Skin epidermis (tissue), 12 donors: Measurements from ENCODE around the gene NAT14.
A peak's percentile ranks its signal among the peaks of the same experiment; 100 is the strongest.

Experiments
- H3K27ac ChIP-seq, 21 experiments: fragments of 200-600 bp; sonication (generic) in 11 of 21; one replicate each; pipeline ENCODE4 v1.5.0; 2020; ENCODE audit warnings: mild to moderate bottlenecking in 3 of 21, inconsistent platforms in 2 of 21, moderate library complexity in 2 of 21
- H3K4me3 ChIP-seq, 7 experiments: fragments of 200-600 bp; sonication (generic) in 2 of 7; one replicate each; pipeline ENCODE4 v1.5.0; 2020; ENCODE audit warnings: inconsistent platforms in 2 of 7, mild to moderate bottlenecking in 2 of 7, moderate library complexity in 1 of 7

The NAT14 gene

DNA sequence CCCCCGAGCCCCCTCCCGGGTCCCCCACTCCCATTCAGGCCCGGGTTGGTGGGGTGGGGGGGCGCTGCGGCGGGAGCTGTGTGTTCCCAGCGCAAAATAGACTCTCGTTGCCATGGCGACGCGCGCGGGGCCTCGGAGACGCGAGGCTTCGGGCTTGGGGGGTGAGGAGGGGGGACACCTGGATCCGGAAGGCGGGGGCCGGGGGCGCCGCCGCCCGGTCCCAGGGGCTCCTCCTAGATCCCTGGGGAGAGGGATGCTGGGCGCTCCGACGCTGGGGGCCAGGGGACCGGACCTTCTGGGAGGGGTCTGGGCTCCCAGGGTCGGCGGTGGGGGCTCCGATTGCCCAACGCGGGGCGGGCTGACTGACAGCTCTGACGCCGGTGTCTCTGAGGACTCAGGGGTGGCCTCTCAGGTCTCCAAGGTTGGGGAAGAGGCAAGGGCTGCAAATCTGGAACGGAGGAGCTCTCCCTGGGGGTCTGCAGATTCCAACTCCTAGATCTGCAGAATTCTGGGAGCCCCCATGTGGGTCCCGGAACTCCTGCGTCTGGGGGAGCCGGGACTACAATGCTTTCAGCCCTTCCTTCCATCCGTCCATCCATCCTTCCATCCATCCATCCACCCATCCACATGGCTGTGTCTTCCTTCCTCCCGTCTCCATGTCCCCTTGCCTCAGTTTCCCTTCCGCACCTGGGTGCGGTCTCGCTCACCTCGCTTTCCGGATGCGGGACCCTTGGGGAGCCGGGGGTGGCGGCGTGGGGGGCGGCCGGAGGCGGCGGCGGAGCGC is 32.8 kb upstream of the NAT14 start:
- no peak overlapping the region for H3K27ac ChIP-seq
- peak overlapping the region in 3 of 7 experiments; percentile 14 to 23 (median 15) for H3K4me3 ChIP-seq

DNA sequence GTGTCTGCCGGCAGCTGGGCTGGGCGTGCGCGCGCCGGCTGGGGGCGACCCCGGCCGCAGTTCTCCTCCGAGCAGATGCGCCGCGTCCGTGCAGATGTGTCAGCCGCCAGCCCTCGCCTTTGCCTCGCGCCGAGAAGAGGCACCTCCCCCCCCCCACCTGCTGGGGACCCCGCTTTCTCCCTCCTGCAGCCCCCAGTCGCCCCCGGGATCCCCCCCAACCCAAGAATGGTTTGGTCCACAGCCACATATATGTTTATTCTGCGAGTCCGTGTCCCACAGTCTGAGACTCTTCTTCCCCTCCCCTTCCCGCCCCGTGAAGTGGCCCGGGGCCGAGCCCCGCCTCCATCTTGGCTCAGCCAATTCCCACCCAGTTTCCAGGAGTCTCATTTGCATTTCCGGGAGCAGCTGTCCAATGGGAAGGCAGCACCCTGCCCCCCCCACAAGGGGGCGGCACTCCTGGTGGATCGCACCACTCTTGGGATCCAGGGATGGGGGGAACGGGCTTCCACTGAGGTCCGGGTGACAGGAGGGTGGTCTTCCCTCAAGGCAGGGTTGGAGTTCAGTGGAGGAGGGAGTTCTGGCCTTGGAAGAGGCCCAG is 32.1 kb upstream of the NAT14 start:
- Histone ChIP-seq H3K4me3 (peak overlapping the region in 3 of 7 experiments; percentile 14 to 23 (median 15)), H3K27ac (no peak overlapping the region)

DNA sequence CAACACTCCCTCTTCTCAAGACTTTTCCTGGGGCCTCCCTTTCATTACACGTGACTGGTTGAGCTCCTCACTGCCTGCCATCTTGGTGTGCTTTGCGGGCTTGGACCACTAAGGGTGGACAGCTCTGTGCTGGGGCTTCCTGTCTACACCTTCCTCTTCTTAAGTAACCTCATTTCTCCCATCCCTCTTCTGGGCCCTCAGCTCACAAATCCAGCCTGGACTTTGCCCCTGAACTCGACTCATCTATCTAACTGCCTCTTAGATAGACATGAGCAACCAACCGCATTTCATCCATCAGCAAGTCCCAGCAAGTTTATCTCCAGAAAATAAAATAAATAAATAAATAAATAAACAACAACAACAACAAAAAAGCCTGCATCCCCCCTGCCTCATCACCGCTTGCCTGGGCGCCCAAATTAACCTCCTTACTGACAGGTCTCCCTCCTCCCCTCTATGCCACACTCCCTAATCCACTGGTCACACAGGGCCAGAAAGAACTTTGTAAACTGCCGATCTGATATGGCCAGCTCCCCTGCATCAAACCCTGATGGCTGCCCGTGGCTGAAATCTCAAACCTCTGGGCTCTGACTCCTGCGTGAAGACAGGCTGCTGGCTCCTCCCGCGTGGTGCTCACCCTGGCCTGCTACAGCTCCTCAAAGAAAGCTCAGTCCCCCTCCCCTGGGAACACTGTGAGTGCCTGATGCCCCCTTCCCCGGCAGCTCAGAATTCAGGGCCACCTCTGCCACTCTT is 31.3 kb upstream of the NAT14 start:
- no peak overlapping the region for H3K4me3 ChIP-seq

DNA sequence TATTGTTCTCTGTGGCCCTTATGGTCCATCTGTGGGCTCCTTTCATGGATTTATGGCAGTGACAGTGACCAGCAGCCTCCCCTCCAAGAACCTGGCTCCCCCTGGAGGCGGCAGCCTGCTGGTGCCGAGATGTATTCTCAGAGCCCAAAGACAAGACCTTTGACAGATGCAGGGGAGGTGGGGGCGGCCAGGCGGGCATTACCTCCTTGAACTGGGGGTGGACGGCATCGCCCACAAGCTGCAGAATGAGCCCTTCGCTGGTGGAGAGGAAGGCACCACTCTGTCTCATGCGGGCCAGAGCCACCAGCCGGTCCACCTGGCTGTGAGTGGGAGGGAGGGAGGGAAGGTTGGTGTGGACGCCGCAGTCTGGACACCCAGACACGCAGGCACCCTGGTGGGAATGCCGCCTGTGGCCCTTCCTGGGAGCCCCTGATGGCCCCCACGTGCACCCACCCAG is 30.2 kb upstream of the NAT14 start:
- no peak overlapping the region for H3K27ac ChIP-seq
- no peak overlapping the region for H3K4me3 ChIP-seq

More for the DNA sequence above, 31.3 kb upstream of the NAT14 start:
- no peak overlapping the region for H3K27ac ChIP-seq

DNA sequence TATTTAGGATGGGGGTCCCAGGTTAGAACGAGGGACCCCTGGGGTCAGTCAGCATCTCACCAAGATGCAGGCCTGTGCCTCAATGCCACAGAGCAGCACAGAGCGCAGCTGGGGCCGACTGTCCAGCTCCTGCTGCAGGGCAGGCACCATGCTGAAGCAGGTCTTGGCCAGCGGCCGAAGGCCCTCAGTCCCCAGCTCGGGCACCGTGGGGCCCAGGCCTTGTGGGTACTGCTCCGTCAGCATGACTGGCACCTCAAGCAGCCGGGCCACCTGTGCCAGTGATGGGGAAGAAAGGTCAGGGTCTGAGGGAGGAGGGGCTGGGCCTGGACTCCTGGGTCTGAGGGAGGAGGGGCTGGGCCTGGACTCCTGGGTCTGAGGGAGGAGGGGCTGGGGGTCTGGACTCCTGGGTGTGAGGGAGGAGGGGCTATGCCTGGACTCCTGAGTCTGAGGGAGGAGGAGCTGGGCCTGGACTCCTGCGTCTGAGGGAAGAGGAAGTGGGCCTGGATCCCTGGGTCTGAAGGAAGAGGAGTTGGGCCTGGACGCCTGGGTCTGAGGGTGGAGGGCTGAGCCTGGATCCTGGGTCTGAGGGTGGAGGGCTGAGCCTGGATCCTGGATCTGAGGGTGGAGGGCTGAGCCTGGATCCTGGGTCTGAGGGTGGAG is 29.3 kb upstream of the NAT14 start:
- Histone ChIP-seq H3K27ac (no peak overlapping the region), H3K4me3 (no peak overlapping the region)

DNA sequence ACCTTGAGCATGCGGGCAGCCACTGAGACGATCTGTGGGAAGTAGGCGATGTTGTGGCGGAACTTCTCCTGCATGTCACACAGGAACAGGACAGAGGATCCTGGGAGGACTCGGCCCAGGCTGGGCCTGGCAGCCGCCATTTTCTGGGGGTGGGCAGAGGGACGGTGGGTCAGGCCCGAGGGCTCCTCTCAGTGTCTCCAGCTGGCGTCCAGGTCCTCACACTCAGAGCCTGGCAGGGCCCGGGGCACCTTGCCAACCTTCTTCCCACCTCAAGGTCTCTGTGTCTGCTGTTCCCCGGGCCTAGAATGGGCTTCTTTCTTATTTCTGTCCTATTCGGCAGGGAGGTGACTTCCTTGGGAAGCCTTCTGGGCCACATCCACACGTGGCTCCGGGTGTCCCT is 28.6 kb upstream of the NAT14 start:
- Histone ChIP-seq H3K27ac (no peak overlapping the region), H3K4me3 (no peak overlapping the region)

DNA sequence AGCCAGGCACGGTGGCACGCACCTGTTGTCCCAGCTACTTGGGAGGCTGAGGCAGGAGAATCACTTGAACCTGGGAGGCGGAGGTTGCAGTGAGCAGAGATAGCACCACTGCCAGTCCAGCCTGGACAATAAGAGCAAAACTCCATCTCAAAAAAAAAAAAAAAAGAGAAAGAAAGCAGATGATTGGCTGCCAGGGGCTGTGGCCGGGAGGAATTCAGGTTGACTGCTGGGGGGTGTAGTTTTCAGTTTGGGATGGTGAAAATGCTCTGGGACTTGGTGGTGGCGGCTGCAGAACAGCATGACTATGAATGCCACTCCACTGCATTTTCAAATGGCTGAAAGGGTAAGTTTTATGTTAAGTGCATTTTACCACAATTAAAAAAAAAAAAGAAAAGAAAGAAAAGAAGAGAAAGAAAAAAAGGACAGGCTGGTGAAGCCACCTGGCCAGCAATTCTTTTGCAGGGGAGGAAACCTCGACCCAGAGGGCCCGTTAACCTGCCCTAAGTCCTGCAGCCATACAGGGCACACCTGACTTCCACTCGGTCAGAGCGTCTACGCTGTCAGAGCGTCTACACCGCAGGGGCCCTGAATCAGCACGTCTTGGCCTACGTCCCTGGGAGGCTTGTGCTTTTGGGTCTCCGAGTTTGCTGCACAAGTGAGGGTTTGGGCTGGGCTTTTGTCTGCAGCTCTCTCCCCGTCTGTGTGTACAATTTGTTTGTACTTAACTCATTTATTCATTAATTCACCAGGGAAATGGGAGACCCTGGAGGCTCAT is 27.1 kb upstream of the NAT14 start:
- H3K4me3 ChIP-seq: no peak overlapping the region
- H3K27ac ChIP-seq: no peak overlapping the region

DNA sequence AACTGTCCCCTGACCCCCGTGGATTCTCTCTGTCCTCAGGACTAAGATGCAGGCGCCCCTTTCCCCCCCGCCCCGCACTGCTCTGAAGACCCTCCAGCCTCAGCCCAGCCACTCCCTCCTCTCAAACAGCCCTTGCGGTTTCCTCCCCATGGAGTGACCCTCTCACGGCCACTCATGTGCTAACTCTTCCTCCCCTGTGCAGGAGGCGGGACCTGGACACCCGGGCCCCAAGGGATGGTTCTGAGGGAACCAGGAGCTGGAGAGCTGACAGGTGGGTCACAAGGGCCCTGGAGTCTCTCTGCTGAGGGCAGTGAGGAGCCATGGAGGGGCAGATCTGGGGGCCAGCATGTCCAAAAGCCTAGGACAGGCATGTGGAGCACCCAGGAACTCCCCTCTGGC is 25.4 kb upstream of the NAT14 start:
- Histone ChIP-seq H3K27ac (peak overlapping the region in 8 of 21 experiments; percentile 19 to 94 (median 58)), H3K4me3 (no peak overlapping the region)

DNA sequence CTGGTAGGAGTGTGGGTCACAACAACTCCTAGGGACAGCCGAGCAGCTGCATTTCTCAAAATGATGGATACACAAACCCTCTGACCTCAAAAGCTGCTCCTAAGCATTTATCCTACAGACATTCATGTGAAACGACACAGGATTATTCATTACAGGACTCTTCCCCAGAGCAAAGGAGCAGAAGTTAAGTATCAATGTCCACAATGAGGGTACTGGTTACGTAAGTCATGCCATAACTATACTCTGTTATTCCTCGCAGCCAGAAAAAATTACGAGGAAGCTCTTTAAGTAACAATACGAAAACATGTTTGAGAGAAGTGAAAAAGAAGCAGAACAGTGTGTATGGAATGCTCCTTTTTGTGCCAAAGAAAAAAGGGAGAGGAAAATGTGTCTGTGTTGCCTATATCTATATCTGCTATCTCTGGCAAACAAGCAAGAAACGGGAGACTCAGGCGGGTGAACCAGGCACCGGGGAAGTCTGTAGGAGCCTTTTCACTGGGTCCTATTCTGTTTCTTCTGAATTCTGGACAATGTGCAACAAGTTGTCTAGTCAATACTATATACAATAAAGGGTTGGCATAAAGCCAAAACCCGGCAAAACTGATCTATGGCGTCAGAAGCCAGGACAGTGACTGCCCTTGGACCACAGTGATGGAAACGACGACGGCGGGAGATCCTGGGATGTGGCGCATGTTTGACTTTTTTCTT is 24.9 kb upstream of the NAT14 start:
- H3K27ac ChIP-seq: peak overlapping the region in 13 of 21 experiments; percentile 27 to 94 (median 85)
- H3K4me3 ChIP-seq: peak overlapping the region in 4 of 7 experiments; percentile 69 to 93 (median 86)

DNA sequence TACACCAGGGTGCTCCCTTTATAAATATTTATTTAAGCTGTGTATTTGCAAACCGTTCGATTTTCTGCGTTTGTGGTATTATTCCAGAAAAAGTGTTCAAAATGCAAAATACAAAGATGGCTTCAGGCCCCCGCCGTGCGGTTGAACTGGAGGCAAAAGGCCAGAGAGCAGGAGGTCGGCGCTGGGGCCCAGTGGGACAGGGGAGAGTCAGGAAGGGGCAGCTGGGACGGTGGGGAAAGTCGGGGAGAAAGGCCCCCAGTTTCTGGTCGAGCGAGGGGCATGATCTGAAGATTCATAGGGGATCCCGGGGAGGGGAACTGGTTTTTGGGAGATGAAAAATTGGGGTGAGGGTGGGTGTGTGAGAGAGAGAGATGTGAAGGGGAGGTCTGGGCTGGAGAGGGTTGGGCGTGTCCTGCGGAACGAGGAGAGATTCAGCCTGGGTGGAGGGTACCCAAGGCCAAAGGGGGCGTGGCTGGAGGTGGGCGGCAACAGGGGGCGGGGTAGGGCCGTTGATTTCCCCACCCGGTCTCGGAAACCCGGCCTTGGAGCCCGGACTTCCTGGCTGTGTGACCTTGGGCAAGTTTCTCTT is 24.2 kb upstream of the NAT14 start:
- peak overlapping the region; percentile 54 to 94 (median 85) for H3K27ac ChIP-seq
- H3K4me3 ChIP-seq: peak overlapping the region; percentile 53 to 93 (median 86)

DNA sequence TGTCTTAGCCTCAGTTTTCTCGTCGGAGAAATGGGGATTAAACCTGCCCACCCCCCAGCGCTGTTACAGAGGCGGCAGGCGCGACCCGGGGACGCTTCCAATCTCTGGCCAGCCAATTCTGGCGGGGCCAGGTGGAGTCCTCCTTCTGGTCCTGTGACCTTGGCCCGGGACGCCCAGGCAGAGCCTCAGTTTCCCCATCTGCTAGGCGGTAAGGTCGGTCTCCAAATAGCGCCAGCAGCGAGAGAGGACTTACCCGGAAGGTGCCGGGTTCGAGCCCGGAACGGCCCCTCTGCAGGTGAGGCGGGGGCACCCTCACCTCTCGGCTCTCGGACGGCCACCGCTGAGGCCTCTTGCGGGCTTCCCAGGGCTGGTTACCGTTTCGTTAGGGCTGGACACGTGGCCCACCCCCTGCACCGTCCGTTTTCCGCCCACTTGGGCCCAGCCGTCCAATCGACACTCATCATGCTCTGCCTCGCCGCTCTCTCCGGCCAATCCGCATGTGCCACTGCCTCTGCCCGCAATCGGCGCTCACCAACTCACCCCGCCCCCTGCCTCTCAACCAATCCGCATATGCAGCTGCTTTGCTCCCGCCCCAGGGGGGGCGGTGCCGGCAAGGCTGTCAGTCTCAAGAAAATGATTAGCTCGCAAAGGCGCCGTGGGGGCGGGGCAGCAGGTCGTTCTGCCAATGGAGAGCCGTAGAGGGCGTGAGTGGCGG is 23.6 kb upstream of the NAT14 start, which contains the start of gene ISOC2:
Gene ISOC2 (minus strand): TSS at position 384 of the 715 bp plus-strand sequence. CDS start 5,156 bp downstream, outside the sequence.
- Histone ChIP-seq H3K4me3 (peak within 1 kb of the TSS; percentile 53 to 93 (median 86)), H3K27ac (peak within 1 kb of the TSS; percentile 79 to 94 (median 87))

DNA sequence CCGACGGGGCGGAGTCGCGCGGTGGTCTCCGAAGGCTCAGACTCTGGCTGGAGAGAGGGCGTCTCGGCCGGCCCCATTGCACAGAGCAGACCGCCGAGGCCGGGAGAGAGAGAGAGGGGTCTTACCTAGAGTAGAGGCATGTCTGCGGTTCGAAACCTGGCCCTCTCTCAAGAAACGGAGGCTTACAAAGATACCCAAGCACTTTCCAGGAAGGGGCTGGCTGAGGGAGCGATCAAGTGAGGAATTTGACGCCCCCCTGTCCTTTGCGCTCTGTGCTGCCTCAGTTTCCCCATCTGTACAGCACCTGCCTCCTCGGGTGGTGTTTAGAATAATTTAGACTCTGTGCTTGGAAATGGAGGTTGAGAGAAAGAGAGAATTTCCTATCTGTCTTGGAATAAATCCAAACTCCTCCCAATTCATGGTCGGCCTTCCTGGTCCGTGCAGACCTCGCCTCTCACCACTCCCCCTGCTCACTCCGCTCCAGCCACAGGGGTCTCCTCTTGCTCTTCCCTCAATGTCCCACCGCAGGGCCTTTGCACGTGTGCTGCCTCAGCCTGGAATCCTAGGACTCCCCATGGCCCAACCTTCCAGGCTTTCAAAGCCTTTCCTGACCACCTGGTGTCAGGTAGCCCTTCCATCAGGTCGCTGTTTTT is 22.9 kb upstream of the NAT14 start:
- Histone ChIP-seq H3K4me3 (peak overlapping the region; percentile 44 to 93 (median 79)), H3K27ac (peak overlapping the region in 20 of 21 experiments; percentile 72 to 94 (median 84))

DNA sequence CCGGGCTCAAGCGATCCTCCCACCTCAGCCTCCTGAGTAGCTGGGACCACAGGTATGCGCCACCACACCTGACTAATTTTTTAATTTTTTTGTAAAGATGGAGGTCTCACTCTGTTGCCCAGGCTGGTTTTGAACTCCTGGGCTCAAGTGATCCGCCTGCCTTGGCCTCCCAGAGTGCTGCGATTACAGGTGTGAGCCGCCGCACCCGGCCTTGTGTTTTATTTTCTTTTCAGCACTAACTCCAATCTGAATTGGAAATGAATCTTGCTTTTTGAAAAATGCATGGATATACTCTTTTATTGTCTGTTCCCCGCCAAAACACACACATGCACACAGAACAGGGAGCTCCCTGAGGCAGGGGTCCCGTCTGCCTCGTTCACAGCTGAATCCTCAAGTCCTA is 22.3 kb upstream of the NAT14 start:
- Histone ChIP-seq H3K4me3 (no peak overlapping the region), H3K27ac (no peak overlapping the region)

DNA sequence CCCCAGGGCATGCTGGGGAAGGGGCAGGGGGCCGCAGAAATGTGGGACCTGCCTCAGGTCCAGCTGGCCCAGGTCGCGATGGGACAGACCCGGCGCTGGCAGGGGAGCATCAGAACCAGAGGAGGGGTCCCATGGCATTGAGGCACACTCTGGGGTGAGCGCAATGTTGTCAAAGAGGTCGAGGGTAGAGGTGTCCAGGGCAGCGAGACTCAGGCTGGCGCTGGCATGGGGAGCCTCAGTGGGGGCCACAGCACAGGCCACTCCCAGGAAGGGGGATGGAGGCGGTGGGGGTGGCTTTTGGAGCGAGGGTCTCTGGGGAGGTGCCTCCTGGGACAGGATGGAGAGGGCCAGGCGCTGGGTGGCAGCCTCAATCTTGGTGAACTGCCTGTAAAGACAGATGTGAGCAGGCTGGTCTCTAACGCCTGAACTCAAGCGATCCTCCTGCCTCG is 21.4 kb upstream of the NAT14 start:
- no peak overlapping the region for H3K27ac ChIP-seq
- H3K4me3 ChIP-seq: no peak overlapping the region

DNA sequence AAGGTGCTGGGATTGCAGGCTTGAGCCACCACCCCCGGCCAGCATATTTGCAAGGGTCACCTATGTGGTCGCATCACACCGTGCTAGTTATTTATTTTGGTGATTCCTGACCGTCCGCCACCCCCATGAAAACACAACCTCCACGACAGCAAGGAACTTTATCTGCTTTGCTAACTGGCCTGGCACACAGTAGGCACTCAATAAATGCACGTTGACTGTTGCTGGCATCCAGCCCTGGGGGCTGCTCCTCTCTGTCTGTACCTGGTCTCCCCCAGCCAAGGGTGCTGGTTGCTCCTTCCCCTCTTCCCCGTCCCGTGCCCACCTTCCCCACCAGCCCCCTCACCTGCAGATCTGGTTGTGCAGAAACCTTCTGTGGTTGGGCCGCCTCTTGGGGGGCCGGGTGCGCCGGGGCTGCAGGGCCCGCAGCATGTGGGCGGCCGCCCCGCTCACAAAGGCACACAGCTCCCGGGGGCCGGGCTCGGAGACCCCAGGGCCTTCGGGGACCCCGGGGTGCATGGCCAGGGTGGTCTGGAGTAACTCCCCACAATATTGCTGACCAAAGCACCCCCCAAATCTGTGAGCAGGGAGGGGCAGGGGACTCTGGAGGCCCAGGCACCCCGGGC is 20.8 kb upstream of the NAT14 start:
- Histone ChIP-seq H3K4me3 (no peak overlapping the region), H3K27ac (no peak overlapping the region)

DNA sequence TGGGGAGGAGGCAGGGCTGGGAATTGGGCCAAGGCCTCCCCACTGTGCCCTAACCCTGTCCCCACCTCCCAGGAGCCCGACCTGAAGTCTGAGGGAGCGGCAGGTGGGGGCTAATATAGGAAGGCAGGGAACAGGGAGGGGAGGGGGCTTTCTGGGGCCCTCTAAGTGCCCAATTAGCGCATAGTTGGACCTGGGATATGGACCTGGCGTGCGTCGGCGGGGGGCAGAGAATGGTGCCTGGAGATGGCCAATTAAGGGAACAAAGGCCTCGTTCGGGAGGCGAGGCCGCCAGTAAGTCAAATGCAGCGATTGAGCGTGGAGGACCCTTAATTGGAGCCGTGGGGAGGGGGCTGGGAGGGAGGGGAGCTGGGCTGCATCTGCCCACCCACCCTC is 20.3 kb upstream of the NAT14 start, which contains the start of gene C19orf85:
Gene C19orf85 (minus strand): TSS at position 90 of the 393 bp plus-strand sequence. CDS start 197 bp downstream, outside the sequence.
- Histone ChIP-seq H3K27ac (no peak within 1 kb of the TSS), H3K4me3 (no peak within 1 kb of the TSS)
